A673 (cell line): ENCODE measurements around the gene SLC7A10. TPM values are rescaled to one million over a fixed set of nuclear protein-coding genes. Genes with fewer than 3 reads are reported as not detected.

Experiments used
- BruUV-seq: library from RNA; stranded (reverse); fragments of 400-500 nt; replicated peaks from 2 replicates; lab custom pipeline; 2021; lab: Mats Ljungman, UMichigan
- CTCF ChIA-PET: fragments of 300-600 bp; sonication (Branson Sonifier 250); formaldehyde crosslinking; loops from one replicate; lab custom pipeline; 2022; ENCODE audit warnings: antibody characterized with exemption; lab: Charles Lee
- POLR2A ChIA-PET: fragments of 300-600 bp; sonication (Branson Sonifier 250); formaldehyde crosslinking; loops from one replicate; lab custom pipeline; 2022; ENCODE audit warnings: antibody characterized with exemption; ENCODE audit not compliant: low non-redundant PET; lab: Charles Lee
- DNase-seq: peaks from one replicate; pipeline ENCODE4 v3.0.0-alpha.2; 2015; ENCODE audit warnings: low spot score
- H3K27ac ChIP-seq: fragments of 200-600 bp; sonication (generic); 2 replicates; pipeline ENCODE4 v1.5.1; 2016; ENCODE audit warnings: mixed run types, low read depth, mild to moderate bottlenecking, mixed read lengths, antibody characterized with exemption, low read length; ENCODE audit not compliant: poor library complexity, severe bottlenecking
- H3K27me3 ChIP-seq: fragments of 200-600 bp; sonication (generic); replicated peaks from 2 replicates; pipeline ENCODE4 v1.6.1; 2017; ENCODE audit warnings: mixed run types, low read depth, mild to moderate bottlenecking, mixed read lengths, antibody characterized with exemption, low read length; ENCODE audit not compliant: insufficient read depth, poor library complexity
- H3K36me3 ChIP-seq: fragments of 200-600 bp; sonication (generic); 2 replicates; pipeline ENCODE4 v1.6.1; 2016; ENCODE audit warnings: mixed run types, mild to moderate bottlenecking, mixed read lengths, antibody characterized with exemption, low read length; ENCODE audit not compliant: insufficient read depth, poor library complexity, severe bottlenecking
- H3K4me1 ChIP-seq: fragments of 200-600 bp; sonication (generic); 2 replicates; pipeline ENCODE4 v1.6.1; 2017; ENCODE audit warnings: mixed run types, mild to moderate bottlenecking, mixed read lengths, antibody characterized with exemption, low read length; ENCODE audit not compliant: insufficient read depth, poor library complexity, severe bottlenecking
- H3K4me3 ChIP-seq: fragments of 200-600 bp; sonication (generic); 2 replicates; pipeline ENCODE4 v1.5.1; 2016; ENCODE audit warnings: low read depth, mixed run types, mild to moderate bottlenecking, mixed read lengths, low read length; ENCODE audit not compliant: poor library complexity, severe bottlenecking
- H3K9me3 ChIP-seq: fragments of 200-600 bp; sonication (generic); 2 replicates; pipeline ENCODE4 v1.6.1; 2016; ENCODE audit warnings: mixed run types, low read depth, mild to moderate bottlenecking, mixed read lengths, antibody characterized with exemption, low read length; ENCODE audit not compliant: poor library complexity, severe bottlenecking
- CTCF ChIP-seq: fragments of 300-800, 200-600 bp; sonication (generic); conservative IDR thresholded peaks from 2 replicates; pipeline ENCODE4 v1.5.1; 2017; ENCODE audit warnings: low read depth, mild to moderate bottlenecking, antibody characterized with exemption, low read length, moderate library complexity, mixed read lengths
- EZH2 ChIP-seq: fragments of 200-600 bp; sonication (generic); IDR thresholded peaks from 2 replicates; pipeline ENCODE4 v1.6.1; 2017; ENCODE audit warnings: borderline replicate concordance, low read depth, mild to moderate bottlenecking, mixed read lengths, antibody characterized with exemption, low read length; ENCODE audit not compliant: poor library complexity, severe bottlenecking
- intact Hi-C: fragments of 100-400 bp; cut with micrococcal nuclease; formaldehyde crosslinking; loops from one replicate; pipeline ENCODE4 v1.10.0; 2022; ENCODE audit not compliant: unreplicated experiment
- total RNA-seq: library from RNA; stranded (reverse); gene quantifications from 2 replicates; pipeline ENCODE4 v1.2.3, GENCODE V29; 2021

SLC7A10 gene
- total RNA-seq, 1 experiment from 2014 or later = 0.17 TPM

DNA sequence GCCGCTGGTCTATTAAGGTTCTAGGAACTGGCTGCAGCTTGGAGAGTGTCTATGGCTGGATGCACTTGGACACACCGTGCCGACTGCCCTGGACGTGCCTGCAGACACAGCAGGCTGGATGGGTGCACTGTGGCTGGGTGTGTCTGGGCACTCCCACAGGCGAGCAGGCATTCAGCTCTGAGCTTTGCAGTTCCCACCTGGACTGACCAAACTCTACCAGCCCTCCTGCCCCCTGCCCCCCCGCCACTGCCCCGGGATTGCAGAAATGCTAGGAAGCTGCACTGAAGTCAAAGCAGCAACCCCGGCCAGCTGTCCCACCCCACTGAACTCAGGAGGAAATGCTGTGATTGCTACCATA is 38.5 kb downstream of the SLC7A10 start:
- intact Hi-C loops = loop anchor here (10.0 kb wide), 1 partner anchor 212 kb away; the partner anchor contains the start of genes CEP89 and FAAP24
- Histone ChIP-seq H3K36me3 (no peaks in the 10 kb centered on the region), H3K27ac (no peak overlapping the region), H3K27me3 (no peaks in the 10 kb centered on the region), H3K4me3 (no peak overlapping the region), H3K4me1 (peaks cover 4% of the 10 kb centered on the region), H3K9me3 (no peaks in the 10 kb centered on the region)
- POLR2A ChIA-PET = no interaction called here
- no TSS peak for BruUV-seq
- no peak for TF ChIP-seq EZH2
- no peak for TF ChIP-seq CTCF
- CTCF ChIA-PET = interaction anchor here (0.5 kb wide), 1 partner anchor 606 kb away, joined by 4 read pairs; the partner anchor contains the start of gene PDCD5
- DNase-seq = no peak

- no peak for TF ChIP-seq CTCF
- no peak for TF ChIP-seq EZH2
- intact Hi-C loops = loop anchor here (10.0 kb wide), 1 partner anchor 212 kb away; the partner anchor contains the start of genes CEP89 and FAAP24
- H3K4me1 ChIP-seq = peaks cover 4% of the 10 kb centered on the region
- no peaks in the 10 kb centered on the region for H3K27me3 ChIP-seq
- no TSS peak for BruUV-seq
- POLR2A ChIA-PET = no interaction called here
- no peaks in the 10 kb centered on the region for H3K36me3 ChIP-seq
- H3K9me3 ChIP-seq = no peaks in the 10 kb centered on the region
- no peak overlapping the region for H3K27ac ChIP-seq
- no peak for DNase-seq
- no peak overlapping the region for H3K4me3 ChIP-seq
- CTCF ChIA-PET = interaction anchor here (0.5 to 0.9 kb wide), 2 partner anchors 66 to 606 kb away, joined by 3 to 4 read pairs; partner anchors contain the start of gene PDCD5
These were observed 39.0 kb downstream of the SLC7A10 start for GRCh38 chr19:33186431-33187182.

DNA sequence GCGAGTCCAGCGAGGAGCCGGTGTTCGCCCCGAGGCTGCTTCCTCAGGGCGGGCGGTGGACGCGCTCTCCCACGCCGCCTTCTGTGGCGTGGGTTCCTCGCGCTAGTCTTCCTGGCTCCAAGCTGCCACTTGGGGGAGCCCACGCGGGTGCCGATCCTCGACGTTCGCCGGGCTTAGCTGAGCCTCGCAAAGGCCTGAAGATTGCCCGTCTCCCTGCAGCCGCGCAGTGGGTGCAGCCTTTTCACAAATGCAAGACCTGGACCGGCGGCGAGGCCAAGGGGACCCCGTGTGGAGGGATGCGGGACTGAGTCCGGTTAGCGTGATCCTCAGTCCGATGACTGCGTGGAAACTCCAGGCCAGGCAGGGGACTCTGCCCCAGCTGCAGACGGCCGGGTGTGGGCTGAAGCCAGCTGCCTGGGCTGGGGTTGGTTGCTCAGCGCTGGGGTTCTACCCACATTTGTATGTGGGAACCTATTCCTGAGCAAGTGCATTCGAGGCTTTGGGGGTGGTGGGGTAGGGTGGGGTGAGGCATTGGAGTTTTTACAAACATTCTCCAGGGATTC is 48.2 kb downstream of the SLC7A10 start:
- intact Hi-C loops = no loop called here
- CTCF ChIA-PET = interaction anchor here (0.7 to 0.9 kb wide), 2 partner anchors 67 to 198 kb away, joined by 3 to 5 read pairs; no protein-coding TSS in a partner anchor

More for the DNA sequence above, 48.2 kb downstream of the SLC7A10 start:
- Histone ChIP-seq H3K9me3 (no peaks in the 10 kb centered on the region), H3K36me3 (no peaks in the 10 kb centered on the region), H3K27me3 (no peaks in the 10 kb centered on the region), H3K4me1 (no peaks in the 10 kb centered on the region), H3K4me3 (peak overlapping the region; percentile 94), H3K27ac (peak overlapping the region; percentile 39)
- DNase-seq = no peak
- TF ChIP-seq CTCF (peak; percentile 54), EZH2 (no peak)
- POLR2A ChIA-PET = no interaction called here
- BruUV-seq = no TSS peak
